ENCODE data around the gene MYO3B. TPM values are rescaled to one million over a fixed set of nuclear protein-coding genes. Genes with fewer than 3 reads are reported as not detected.
"Not testable (repeated sequence)": the region's sequence is repeated elsewhere in the genome, so short reads cannot be mapped to it uniquely, and the experiment has no call there.

The MYO3B gene
- total RNA-seq, 2 donors from 2014 or later = 0.05 to 0.32 TPM

DNA sequence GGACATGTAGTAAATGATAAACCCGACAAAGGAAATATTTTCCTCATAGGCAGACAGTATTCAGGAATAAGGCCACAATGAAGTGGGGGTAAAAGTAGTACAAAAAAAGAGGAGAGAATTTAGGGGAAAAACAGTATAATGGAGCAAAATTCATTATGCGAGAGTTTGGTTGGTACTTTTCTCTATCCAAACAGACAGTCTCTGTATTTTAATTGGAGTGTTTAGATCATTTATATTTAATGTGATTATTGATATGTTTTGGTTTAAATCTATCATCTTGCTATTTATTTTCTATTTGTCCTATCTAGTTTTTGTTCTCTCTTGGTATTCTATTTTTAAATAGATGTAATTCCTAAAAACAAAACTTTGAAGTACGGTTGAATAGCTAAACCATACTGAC lies 366.9 kb downstream of the MYO3B start:
- H3K4me3 ChIP-seq = no peak overlapping the region
- no peak for DNase-seq
- no peak overlapping the region for H3K9ac ChIP-seq (ENCODE audit: low read depth in 2 of 2, low read length in 2 of 2)
- no peaks in the 10 kb centered on the region for H3K36me3 ChIP-seq
- no peaks in the 10 kb centered on the region for H3K27me3 ChIP-seq
- no peak overlapping the region for H3K27ac ChIP-seq
- no peaks in the 10 kb centered on the region for H3K9me3 ChIP-seq
- H3K4me1 ChIP-seq = no peaks in the 10 kb centered on the region
- intact Hi-C loops (cut with DNase I) = no loop called here
- TF ChIP-seq, protein P1, sequence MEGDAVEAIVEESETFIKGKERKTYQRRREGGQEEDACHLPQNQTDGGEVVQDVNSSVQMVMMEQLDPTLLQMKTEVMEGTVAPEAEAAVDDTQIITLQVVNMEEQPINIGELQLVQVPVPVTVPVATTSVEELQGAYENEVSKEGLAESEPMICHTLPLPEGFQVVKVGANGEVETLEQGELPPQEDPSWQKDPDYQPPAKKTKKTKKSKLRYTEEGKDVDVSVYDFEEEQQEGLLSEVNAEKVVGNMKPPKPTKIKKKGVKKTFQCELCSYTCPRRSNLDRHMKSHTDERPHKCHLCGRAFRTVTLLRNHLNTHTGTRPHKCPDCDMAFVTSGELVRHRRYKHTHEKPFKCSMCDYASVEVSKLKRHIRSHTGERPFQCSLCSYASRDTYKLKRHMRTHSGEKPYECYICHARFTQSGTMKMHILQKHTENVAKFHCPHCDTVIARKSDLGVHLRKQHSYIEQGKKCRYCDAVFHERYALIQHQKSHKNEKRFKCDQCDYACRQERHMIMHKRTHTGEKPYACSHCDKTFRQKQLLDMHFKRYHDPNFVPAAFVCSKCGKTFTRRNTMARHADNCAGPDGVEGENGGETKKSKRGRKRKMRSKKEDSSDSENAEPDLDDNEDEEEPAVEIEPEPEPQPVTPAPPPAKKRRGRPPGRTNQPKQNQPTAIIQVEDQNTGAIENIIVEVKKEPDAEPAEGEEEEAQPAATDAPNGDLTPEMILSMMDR (IDR thresholded peaks at IDR 0.05) = no peak

DNA sequence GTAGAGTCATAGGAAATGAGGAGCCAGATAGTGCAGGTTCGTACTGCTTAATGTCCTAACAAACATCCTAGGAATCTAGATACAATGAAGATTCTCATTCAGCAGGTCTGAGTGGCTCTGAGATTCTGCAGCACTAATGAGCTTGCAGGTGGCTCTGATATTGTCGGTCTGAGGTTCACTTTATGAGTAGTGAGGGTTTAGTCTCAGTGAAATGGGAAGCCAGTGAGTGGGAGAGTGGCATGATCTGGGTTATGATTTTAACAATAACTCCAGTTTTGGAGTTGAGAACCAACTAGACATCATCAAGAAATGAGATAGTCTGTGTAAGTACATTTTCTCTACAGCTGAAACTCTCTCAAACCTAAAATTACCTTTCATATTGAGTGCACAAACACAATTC lies 370.4 kb downstream of the MYO3B start:
- TF ChIP-seq, protein P1 (IDR thresholded peaks at IDR 0.05) = no peak

DNA sequence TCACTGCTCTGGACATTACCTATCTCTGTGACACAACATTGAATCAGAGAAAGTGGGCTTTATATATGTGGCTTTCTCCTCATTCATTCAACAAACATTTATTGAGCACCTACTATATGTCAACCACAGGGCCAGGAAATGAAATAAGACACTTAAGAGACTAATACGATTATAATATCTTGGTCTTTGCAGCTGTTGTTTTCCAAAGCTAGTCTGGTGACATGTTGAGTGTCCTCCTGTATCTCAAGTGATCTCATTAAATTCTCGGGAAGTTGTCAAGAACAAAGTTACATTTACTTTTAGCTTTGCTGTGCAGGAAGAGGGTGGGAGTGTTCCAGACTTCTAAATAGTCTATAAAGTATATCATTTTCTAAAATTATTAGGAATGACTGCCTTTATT lies 372.6 kb downstream of the MYO3B start:
- Histone ChIP-seq H3K4me1 (no peaks in the 10 kb centered on the region), H3K36me3 (no peaks in the 10 kb centered on the region), H3K9me3 (no peaks in the 10 kb centered on the region), H3K27ac (no peak overlapping the region), H3K4me3 (no peak overlapping the region), H3K27me3 (no peaks in the 10 kb centered on the region), H3K9ac (ENCODE audit: low read depth in 2 of 2, low read length in 2 of 2) (no peak overlapping the region)
- no peak for DNase-seq
- intact Hi-C loops (cut with DNase I) = no loop called here
- TF ChIP-seq, protein P1 (IDR thresholded peaks at IDR 0.05) = no peak

More for the DNA sequence above, 370.4 kb downstream of the MYO3B start:
- no peaks in the 10 kb centered on the region for H3K4me1 ChIP-seq
- H3K4me3 ChIP-seq = no peak overlapping the region
- H3K9me3 ChIP-seq = no peaks in the 10 kb centered on the region
- no peak overlapping the region for H3K27ac ChIP-seq
- no peak for DNase-seq
- no peaks in the 10 kb centered on the region for H3K36me3 ChIP-seq
- no peaks in the 10 kb centered on the region for H3K27me3 ChIP-seq
- intact Hi-C loops (cut with DNase I) = no loop called here
- no peak overlapping the region for H3K9ac ChIP-seq (ENCODE audit: low read depth in 2 of 2, low read length in 2 of 2)

DNA sequence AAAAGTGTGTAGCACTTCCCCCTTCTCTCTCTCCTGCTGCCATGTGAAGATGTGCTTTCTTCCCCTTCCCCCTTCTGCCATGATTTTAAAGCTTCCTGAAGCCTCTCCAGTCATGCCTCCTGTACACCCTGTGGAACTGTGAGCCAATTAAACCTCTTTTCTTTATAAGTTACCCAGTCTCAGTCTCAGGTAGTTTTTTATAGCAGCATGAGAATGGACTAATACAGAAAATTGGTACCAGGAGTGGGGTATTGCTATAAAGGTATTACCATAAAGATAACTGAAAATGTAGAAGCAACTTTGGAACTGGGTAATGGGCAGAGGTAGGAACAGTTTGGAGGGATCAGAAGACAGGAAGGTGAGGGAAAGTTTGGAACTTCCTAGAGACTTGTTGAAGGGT lies 374.0 kb downstream of the MYO3B start:
- H3K4me3 ChIP-seq; H3K27me3 ChIP-seq; H3K27ac ChIP-seq; DNase-seq; H3K9ac ChIP-seq (ENCODE audit: low read depth in 2 of 2, low read length in 2 of 2); intact Hi-C loops (cut with DNase I); H3K4me1 ChIP-seq; H3K9me3 ChIP-seq; H3K36me3 ChIP-seq: not testable (repeated sequence)

DNA sequence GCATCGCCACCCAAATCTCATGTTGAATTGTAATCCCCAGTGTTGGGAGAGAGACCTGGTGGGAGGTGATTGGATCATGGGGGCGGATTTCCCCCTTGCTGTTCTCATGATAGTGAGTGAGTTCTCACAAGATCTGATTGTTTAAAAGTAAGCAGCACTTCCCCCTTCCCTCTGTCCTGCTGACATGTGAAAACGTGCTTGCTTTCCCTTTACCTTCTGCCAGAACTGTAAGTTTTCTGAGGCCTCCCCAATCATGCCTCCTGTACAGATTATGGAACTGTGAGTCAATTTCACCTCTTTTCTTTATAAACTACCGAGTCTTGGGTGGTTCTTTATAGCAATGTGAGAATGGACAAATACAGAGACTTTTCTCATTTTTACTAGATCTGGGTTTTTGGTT lies 375.8 kb downstream of the MYO3B start:
- no peaks in the 10 kb centered on the region for H3K36me3 ChIP-seq
- H3K27ac ChIP-seq = no peak overlapping the region
- no peaks in the 10 kb centered on the region for H3K9me3 ChIP-seq
- no peaks in the 10 kb centered on the region for H3K4me1 ChIP-seq
- no peaks in the 10 kb centered on the region for H3K27me3 ChIP-seq
- no peak overlapping the region for H3K9ac ChIP-seq (ENCODE audit: low read depth in 2 of 2, low read length in 2 of 2)
- intact Hi-C loops (cut with DNase I) = no loop called here
- H3K4me3 ChIP-seq = no peak overlapping the region
- TF ChIP-seq, protein P1 (IDR thresholded peaks at IDR 0.05) = no peak
- DNase-seq = no peak

DNA sequence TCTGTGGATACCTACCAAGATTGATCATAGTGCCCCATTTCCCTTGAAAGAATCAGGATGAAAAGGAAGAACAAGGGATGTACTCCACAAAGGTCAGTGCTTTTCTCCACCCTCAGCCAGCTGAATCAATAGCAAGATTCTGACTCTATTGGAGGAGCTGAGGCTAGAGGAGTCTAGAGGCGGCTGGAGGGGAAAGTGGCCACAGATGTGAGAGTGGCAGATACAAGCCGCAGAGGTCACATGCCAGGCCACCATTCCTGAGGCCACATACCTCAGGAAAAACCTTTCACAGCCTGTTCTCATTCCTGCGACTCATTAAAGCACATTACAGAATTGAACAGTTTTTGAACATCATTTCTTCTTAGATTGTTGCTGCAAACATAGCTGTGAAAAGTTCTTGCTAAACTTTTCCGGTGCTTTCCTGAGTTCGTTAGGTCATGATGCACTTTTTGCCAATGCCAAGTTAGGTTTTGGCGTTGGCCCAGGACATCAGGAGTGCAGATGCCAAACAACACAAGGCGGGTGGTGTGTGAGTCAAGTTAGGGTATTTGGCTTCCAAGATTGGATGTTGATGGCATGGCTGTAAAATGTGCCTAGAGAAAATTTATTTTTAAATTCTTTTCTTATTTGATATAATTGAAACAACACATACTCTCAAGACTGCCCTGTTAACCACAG lies 376.5 kb downstream of the MYO3B start:
- no peak for DNase-seq
- H3K27me3 ChIP-seq = no peaks in the 10 kb centered on the region
- H3K9me3 ChIP-seq = no peaks in the 10 kb centered on the region
- H3K4me3 ChIP-seq = no peak overlapping the region
- intact Hi-C loops (cut with DNase I) = no loop called here
- no peaks in the 10 kb centered on the region for H3K4me1 ChIP-seq
- TF ChIP-seq, protein P1 (IDR thresholded peaks at IDR 0.05) = no peak
- no peaks in the 10 kb centered on the region for H3K36me3 ChIP-seq
- H3K9ac ChIP-seq (ENCODE audit: low read depth in 2 of 2, low read length in 2 of 2) = no peak overlapping the region
- no peak overlapping the region for H3K27ac ChIP-seq

Measured in colonic mucosa (tissue), 4 donors.